Activated T-helper 2 cell treated with anti-CD3 and anti-CD28 coated beads, Interferon-gamma antibody, Interleukin-2, Interleukin-4, amounts not matched to agents 10 μg/mL and 5 μg/mL and 100 μg/mL, durations not matched to agents 14 hours and 24 hours and 36 hours (primary cell): Measurements from ENCODE around the gene FGF14. TPM values are rescaled to one million over a fixed set of nuclear protein-coding genes. Genes with fewer than 3 reads are reported as not detected.
"Not testable (repeated sequence)": the region's sequence is repeated elsewhere in the genome, so short reads cannot be mapped to it uniquely, and the experiment has no call there.

Experiments
- DNase-seq: peaks from one replicate; pipeline ENCODE4 v3.0.0; 2021; ENCODE audit warnings: low spot score
- H3K27ac Mint-ChIP-seq: one replicate; pipeline ENCODE4 v1.8.0; 2021; ENCODE audit warnings: mixed read lengths
- H3K27me3 Mint-ChIP-seq: one replicate; pipeline ENCODE4 v1.8.0; 2021; ENCODE audit warnings: low read depth, mixed read lengths
- H3K36me3 Mint-ChIP-seq: one replicate; pipeline ENCODE4 v1.8.0; 2021; ENCODE audit warnings: low read depth, mixed read lengths
- H3K4me1 Mint-ChIP-seq: one replicate; pipeline ENCODE4 v1.8.0; 2021; ENCODE audit warnings: low read depth, mixed read lengths
- H3K4me3 Mint-ChIP-seq: one replicate; pipeline ENCODE4 v1.8.0; 2021; ENCODE audit warnings: low read depth, mild to moderate bottlenecking, moderate library complexity, mixed read lengths
- H3K9me3 Mint-ChIP-seq: one replicate; pipeline ENCODE4 v1.8.0; 2021; ENCODE audit warnings: mixed read lengths
- intact Hi-C: fragments of 100-400 bp; cut with micrococcal nuclease; formaldehyde crosslinking; loops from one replicate; pipeline ENCODE4 v1.15.1; 2023
- total RNA-seq: library from RNA; stranded (reverse); gene quantifications from 2 replicates; pipeline ENCODE4 v1.2.3, GENCODE V29; 2022

FGF14 gene
- total RNA-seq, 1 donor from 2014 or later = not detected

DNA sequence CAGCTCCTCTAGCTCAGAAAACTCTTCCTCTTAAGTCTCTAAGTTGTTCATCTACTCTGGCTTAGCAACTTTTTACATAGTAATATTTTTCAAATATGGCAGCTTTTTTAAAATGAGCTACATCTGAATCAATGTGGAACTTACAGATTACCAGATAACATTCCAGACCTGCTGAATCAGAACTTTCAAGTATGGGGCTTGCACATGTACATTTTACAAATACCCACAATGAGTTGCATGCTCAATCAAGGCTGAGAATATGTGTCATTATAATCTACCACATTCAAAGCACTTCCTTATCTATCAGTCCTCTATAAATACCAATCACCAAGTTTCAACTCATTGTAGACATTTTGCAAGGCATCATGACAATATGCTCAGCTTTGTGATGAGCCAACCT lies 383.1 kb downstream of the FGF14 start:
- DNase-seq = no peak

GRCh38 chr13:102017248-102017647 lies 384.6 kb downstream of the FGF14 start:
- Mint-ChIP-seq H3K36me3 (no peaks in the 10 kb centered on the region), H3K27me3 (no peaks in the 10 kb centered on the region), H3K4me1 (no peaks in the 10 kb centered on the region), H3K9me3 (peaks cover 20% of the 10 kb centered on the region), H3K4me3 (no peak overlapping the region), H3K27ac (no peak overlapping the region)
- intact Hi-C loops = no loop called here
- no peak for DNase-seq

More for the DNA sequence above, 383.1 kb downstream of the FGF14 start:
- intact Hi-C loops = no loop called here
- no peaks in the 10 kb centered on the region for H3K27me3 Mint-ChIP-seq
- H3K4me3 Mint-ChIP-seq = no peak overlapping the region
- no peaks in the 10 kb centered on the region for H3K4me1 Mint-ChIP-seq
- H3K27ac Mint-ChIP-seq = no peak overlapping the region
- H3K36me3 Mint-ChIP-seq = no peaks in the 10 kb centered on the region
- peaks cover 20% of the 10 kb centered on the region for H3K9me3 Mint-ChIP-seq

- H3K27me3 Mint-ChIP-seq = no peaks in the 10 kb centered on the region
- H3K4me3 Mint-ChIP-seq = no peak overlapping the region
- peaks cover 8% of the 10 kb centered on the region for H3K9me3 Mint-ChIP-seq
- intact Hi-C loops = no loop called here
- no peak overlapping the region for H3K27ac Mint-ChIP-seq
- no peaks in the 10 kb centered on the region for H3K4me1 Mint-ChIP-seq
- DNase-seq = no peak
- no peaks in the 10 kb centered on the region for H3K36me3 Mint-ChIP-seq
These were observed 389.3 kb downstream of the FGF14 start for GRCh38 chr13:102012299-102013293.

GRCh38 chr13:102011455-102011854 lies 390.4 kb downstream of the FGF14 start:
- H3K9me3 Mint-ChIP-seq, H3K4me1 Mint-ChIP-seq, intact Hi-C loops, DNase-seq, H3K4me3 Mint-ChIP-seq, H3K36me3 Mint-ChIP-seq, H3K27ac Mint-ChIP-seq, H3K27me3 Mint-ChIP-seq: not testable (repeated sequence)

DNA sequence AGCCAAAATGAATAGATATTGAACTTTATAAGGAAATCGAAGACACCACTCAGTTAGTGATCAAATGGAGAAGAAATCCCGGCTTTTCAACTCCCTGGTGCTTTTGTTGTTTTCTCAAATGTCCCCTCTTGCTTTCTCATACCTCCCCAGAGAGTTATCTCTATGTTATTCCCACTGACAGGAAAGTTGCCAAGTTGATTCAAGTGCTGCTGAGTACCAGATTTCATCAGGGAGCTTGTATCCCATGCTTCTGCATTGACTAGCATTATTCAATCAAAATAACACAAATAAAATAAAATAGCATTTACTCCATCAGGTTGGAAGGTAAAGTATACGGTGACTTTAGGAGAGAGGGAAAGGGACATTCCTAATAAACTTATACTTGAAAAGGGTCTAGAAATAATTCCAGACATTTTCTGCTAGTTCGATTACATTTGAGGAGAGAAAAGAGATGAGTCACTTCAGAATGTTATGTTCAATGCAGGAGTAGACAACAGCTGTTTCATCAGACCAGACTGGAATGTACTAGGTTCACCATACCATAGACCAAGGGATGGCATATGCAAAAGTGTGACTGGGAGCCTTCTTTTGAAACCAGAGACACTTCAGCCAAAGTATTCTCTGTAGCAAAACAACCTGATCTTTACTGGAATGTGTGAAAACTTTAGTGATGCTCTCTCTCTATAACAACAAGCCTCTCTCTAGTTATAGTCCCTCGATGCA lies 397.8 kb downstream of the FGF14 start:
- no peak overlapping the region for H3K4me3 Mint-ChIP-seq
- no peaks in the 10 kb centered on the region for H3K36me3 Mint-ChIP-seq
- H3K9me3 Mint-ChIP-seq = no peaks in the 10 kb centered on the region
- no peak for DNase-seq
- H3K27ac Mint-ChIP-seq = no peak overlapping the region
- H3K27me3 Mint-ChIP-seq = no peaks in the 10 kb centered on the region
- intact Hi-C loops = no loop called here
- no peaks in the 10 kb centered on the region for H3K4me1 Mint-ChIP-seq

DNA sequence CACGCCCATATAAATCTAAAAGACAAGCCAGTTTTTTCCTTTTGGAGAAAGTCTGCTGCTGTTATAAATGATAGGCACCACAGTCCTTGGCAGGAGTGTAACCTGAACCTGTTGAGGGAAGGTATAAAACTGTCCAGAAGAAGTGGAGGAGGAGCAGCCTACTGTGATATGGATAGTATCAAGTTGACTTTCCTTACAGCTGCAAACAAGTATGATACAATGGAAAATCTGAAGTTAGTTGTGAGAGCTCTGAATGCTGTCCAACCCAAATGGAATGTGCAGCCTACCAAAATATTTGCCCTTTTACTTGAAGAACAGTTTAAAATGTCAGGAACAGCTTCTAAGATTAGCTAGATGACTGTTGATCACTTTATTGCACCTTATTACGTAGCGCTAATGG lies 399.6 kb downstream of the FGF14 start:
- H3K27ac Mint-ChIP-seq = no peak overlapping the region
- no peaks in the 10 kb centered on the region for H3K4me1 Mint-ChIP-seq
- no peaks in the 10 kb centered on the region for H3K27me3 Mint-ChIP-seq
- no peak for DNase-seq
- H3K36me3 Mint-ChIP-seq = no peaks in the 10 kb centered on the region
- H3K4me3 Mint-ChIP-seq = no peak overlapping the region
- H3K9me3 Mint-ChIP-seq = no peaks in the 10 kb centered on the region
- intact Hi-C loops = no loop called here

DNA sequence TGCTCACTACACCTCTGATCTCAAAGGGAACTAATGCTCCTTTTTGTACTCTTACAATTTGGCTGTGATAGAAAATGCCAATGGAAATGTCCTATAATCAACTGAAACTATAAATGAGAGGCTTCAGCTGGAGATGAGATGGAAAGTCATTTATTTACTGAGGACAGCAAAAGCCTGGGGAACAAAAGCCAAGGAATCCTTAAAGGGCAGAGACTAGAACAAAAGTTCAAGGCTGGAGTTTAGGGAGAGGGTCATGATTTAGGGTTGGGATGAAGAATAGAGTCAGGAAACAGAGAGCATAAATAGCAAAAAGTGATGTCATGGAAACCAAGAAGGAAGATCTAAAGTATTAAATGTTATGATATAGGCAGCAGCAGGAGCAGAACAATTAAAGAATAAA lies 401.1 kb downstream of the FGF14 start:
- H3K36me3 Mint-ChIP-seq = no peaks in the 10 kb centered on the region
- H3K27ac Mint-ChIP-seq = no peak overlapping the region
- intact Hi-C loops = no loop called here
- no peaks in the 10 kb centered on the region for H3K4me1 Mint-ChIP-seq
- no peaks in the 10 kb centered on the region for H3K27me3 Mint-ChIP-seq
- no peak for DNase-seq
- H3K9me3 Mint-ChIP-seq = no peaks in the 10 kb centered on the region
- no peak overlapping the region for H3K4me3 Mint-ChIP-seq

DNA sequence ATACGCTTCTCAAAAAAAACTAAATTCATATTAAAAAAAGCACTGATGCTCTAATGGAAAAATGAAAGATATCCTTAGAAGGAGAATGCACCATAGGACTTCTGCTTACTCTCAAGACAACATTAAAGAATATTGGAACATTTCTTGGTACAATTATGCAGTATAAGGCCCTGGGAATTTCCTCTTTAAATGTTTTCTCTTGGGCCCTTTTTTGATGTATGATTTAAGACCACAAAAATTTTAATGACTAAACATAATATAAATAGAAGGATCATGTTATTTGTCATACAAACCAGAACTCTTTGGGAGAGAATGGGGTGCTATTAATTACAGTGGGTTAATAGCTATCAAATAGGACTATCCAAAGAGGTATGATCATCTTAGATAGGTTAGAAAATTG lies 403.7 kb downstream of the FGF14 start:
- no peak for DNase-seq
- intact Hi-C loops = no loop called here
- no peaks in the 10 kb centered on the region for H3K27me3 Mint-ChIP-seq
- no peaks in the 10 kb centered on the region for H3K4me1 Mint-ChIP-seq
- H3K27ac Mint-ChIP-seq = no peak overlapping the region
- no peaks in the 10 kb centered on the region for H3K9me3 Mint-ChIP-seq
- H3K4me3 Mint-ChIP-seq = no peak overlapping the region
- H3K36me3 Mint-ChIP-seq = no peaks in the 10 kb centered on the region

DNA sequence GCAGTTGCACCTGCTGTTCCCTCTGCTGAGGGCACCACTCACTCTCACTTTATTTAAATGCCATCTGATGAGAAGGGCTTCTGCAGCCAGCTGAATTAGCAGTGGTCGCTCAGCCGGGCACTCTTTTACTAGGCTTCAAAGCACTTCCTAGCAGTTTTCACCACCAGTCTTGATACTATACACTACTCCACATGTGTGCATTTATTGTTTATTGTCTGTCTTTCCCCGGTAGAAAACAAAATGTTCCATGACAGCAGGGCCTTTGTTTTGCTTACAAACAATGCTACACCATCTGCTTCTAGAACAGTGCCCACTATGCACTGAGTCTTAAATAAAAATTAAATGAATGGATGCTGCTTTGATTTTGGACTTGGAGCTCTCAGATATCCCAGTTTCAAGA lies 404.9 kb downstream of the FGF14 start:
- intact Hi-C loops = no loop called here

DNA sequence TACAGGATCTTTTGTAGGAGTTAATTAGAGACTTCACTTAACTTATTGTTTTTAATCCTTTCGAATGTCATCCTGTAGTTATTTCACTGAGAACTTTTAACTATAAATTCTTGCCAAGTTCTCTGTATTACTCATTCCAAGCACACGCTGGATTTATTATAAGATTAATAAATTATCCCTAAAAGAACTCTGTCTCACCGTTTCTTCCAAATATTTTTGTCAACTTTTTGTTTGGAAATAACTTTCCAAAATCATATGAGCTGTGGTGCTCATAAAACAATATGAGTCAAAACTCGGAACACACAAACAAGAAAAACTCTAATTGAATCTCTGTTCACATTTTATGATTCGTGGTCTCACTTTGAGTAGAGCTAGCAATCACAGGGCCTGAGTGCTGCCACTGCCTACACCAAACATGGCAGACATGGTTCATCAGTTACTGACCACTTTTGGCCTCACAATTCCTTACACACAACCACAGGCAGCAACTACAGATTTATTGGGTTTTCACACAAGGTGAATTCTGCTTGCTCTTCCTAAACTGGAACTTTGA lies 412.0 kb downstream of the FGF14 start:
- H3K36me3 Mint-ChIP-seq = no peaks in the 10 kb centered on the region
- no peaks in the 10 kb centered on the region for H3K27me3 Mint-ChIP-seq
- no peak overlapping the region for H3K4me3 Mint-ChIP-seq
- no peaks in the 10 kb centered on the region for H3K4me1 Mint-ChIP-seq
- intact Hi-C loops = no loop called here
- DNase-seq = no peak
- H3K27ac Mint-ChIP-seq = no peak overlapping the region
- peaks cover 5% of the 10 kb centered on the region for H3K9me3 Mint-ChIP-seq

More for the DNA sequence above, 404.9 kb downstream of the FGF14 start:
- H3K27me3 Mint-ChIP-seq = no peaks in the 10 kb centered on the region
- no peaks in the 10 kb centered on the region for H3K4me1 Mint-ChIP-seq
- no peak overlapping the region for H3K27ac Mint-ChIP-seq
- no peaks in the 10 kb centered on the region for H3K36me3 Mint-ChIP-seq
- no peaks in the 10 kb centered on the region for H3K9me3 Mint-ChIP-seq
- DNase-seq = no peak
- H3K4me3 Mint-ChIP-seq = no peak overlapping the region

DNA sequence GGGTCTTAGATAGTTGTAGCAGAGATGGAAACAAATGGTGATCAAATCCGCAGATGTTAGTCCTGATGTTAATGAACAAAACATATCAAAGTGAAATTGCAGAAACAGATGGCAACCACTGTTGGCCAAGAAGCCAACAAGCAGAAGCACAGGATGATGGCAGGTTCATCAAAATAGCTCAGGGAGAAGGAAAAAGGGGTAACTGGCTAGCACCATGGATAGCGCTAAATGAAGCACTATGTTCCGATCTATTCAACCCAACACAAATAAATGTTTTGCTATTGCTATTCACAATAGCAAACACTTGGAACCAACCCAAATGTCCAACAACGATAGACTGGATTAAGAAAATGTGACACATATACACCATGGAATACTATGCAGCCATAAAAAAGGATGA lies 413.7 kb downstream of the FGF14 start:
- H3K27ac Mint-ChIP-seq = no peak overlapping the region
- DNase-seq = no peak
- no peaks in the 10 kb centered on the region for H3K4me1 Mint-ChIP-seq
- H3K4me3 Mint-ChIP-seq = no peak overlapping the region
- peaks cover 5% of the 10 kb centered on the region for H3K9me3 Mint-ChIP-seq
- H3K36me3 Mint-ChIP-seq = no peaks in the 10 kb centered on the region
- intact Hi-C loops = no loop called here
- H3K27me3 Mint-ChIP-seq = no peaks in the 10 kb centered on the region

GRCh38 chr13:101986316-101986715 lies 415.5 kb downstream of the FGF14 start:
- H3K9me3 Mint-ChIP-seq = peaks cover 5% of the 10 kb centered on the region
- H3K36me3 Mint-ChIP-seq = no peaks in the 10 kb centered on the region
- H3K4me3 Mint-ChIP-seq = no peak overlapping the region
- no peak for DNase-seq
- intact Hi-C loops = no loop called here
- no peaks in the 10 kb centered on the region for H3K4me1 Mint-ChIP-seq
- no peak overlapping the region for H3K27ac Mint-ChIP-seq
- H3K27me3 Mint-ChIP-seq = no peaks in the 10 kb centered on the region

DNA sequence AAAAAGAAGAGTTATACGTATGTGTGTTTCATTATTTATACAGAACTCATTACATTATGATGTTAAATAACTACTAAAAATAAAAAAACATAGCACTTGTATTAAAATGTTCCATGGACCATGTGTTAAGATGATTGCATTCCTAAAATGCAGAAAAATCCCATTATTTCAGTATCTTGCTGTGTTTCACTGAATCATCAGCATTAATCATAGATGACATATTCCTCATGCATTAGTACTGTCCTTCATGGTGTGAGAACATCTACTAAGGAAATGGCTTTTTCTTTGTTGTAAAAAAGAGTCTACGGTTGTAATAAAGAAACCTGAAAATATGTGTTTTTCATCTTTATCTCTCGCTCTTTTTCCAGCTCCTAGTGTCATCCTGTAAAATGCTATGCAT lies 416.5 kb downstream of the FGF14 start:
- DNase-seq = no peak
- Mint-ChIP-seq H3K4me1 (no peaks in the 10 kb centered on the region), H3K36me3 (no peaks in the 10 kb centered on the region), H3K4me3 (no peak overlapping the region), H3K27me3 (no peaks in the 10 kb centered on the region), H3K27ac (no peak overlapping the region), H3K9me3 (peaks cover 5% of the 10 kb centered on the region)
- intact Hi-C loops = no loop called here
